HepG2 (cell line): ENCODE results near the gene WASHC4. TPM values are rescaled to one million over a fixed set of nuclear protein-coding genes. Genes with fewer than 3 reads are reported as not detected.

Experiments used
- ATAC-seq: fragments of 200-7000 bp; cut with Tn5 transposase; 3 replicates; pipeline ENCODE4 v1.9.1; 2020; ENCODE audit warnings: mild to moderate bottlenecking, moderate library complexity
- BruUV-seq: library from RNA; stranded (reverse); fragments of 400-500 nt; replicated peaks from 2 replicates; lab custom pipeline; 2021; lab: Mats Ljungman, UMichigan
- CTCF ChIA-PET: fragments of 300-600 bp; formaldehyde crosslinking; extraction: SDS; loops from one replicate; lab custom pipeline; 2021; ENCODE audit warnings: low total read pairs, inconsistent platforms, low intra/inter-chr PET ratio; lab: Yijun Ruan, JAX
- POLR2A ChIA-PET: fragments of 350-600 bp; sonication (Branson Sonifier 250); formaldehyde crosslinking; loops from one replicate; lab custom pipeline; 2020; ENCODE audit warnings: antibody characterized with exemption, inconsistent platforms; lab: Yijun Ruan, JAX
- DNase-seq: peaks from one replicate; pipeline ENCODE4 v3.0.0-alpha.2; 2015; ENCODE audit warnings: low spot score
- FAIRE-seq: peaks from 3 replicates; lab custom pipeline; 2011; peaks lifted over from hg19 to GRCh38; lab: Jason Lieb, UNC
- H2AFZ ChIP-seq: one replicate; pipeline ENCODE4 v1.6.1; 2011; ENCODE audit warnings: low read length, inconsistent platforms
- H3K27ac ChIP-seq: fragments of 300-600 bp; 3 replicates; pipeline ENCODE4 v1.8.0; 2011; ENCODE audit warnings: mixed run types, mild to moderate bottlenecking, mixed read lengths, low read length, inconsistent platforms; ENCODE audit not compliant: insufficient read depth; ENCODE audit errors: extremely low read length
- H3K27me3 ChIP-seq, 2 experiments: fragments of 200-600 bp in 1 of 2; 2 replicates in 1 of 2; 3 replicates in 1 of 2; pipeline versions ENCODE4 v1.6.0 to v1.8.0; 2011; ENCODE audit warnings: low read length in 2 of 2, mild to moderate bottlenecking in 2 of 2, moderate library complexity in 2 of 2, inconsistent platforms in 1 of 2; ENCODE audit not compliant: insufficient read depth in 2 of 2, control insufficient read depth in 1 of 2
- H3K36me3 ChIP-seq, 2 experiments: fragments of 200-600 bp in 1 of 2; replicated peaks in 1 of 2; 2 replicates in 1 of 2; 3 replicates in 1 of 2; pipeline versions ENCODE4 v1.5.1 to v1.8.0; 2011; ENCODE audit warnings: low read length in 2 of 2, inconsistent platforms in 1 of 2; ENCODE audit not compliant: insufficient read depth in 2 of 2, control insufficient read depth in 1 of 2
- H3K4me1 ChIP-seq: 2 replicates; pipeline ENCODE4 v1.5.1; 2012; ENCODE audit warnings: low read length, inconsistent platforms; ENCODE audit not compliant: insufficient read depth
- H3K4me2 ChIP-seq: 2 replicates; pipeline ENCODE4 v1.6.0; 2011; ENCODE audit warnings: low read depth, low read length, inconsistent platforms
- H3K4me3 ChIP-seq, 3 experiments: fragments of 200-600 bp in 1 of 3; sonication (generic), shearing (Covaris generic) in 1 of 3; replicated peaks in 1 of 3; 2 replicates each; pipeline ENCODE4 v1.5.1; 2011 to 2016; ENCODE audit warnings: low read length in 3 of 3, inconsistent platforms in 2 of 3, low read depth in 2 of 3, mild to moderate bottlenecking in 2 of 3, control low read depth in 1 of 3, mixed read lengths in 1 of 3; ENCODE audit not compliant: insufficient read depth in 1 of 3
- H3K79me2 ChIP-seq: one replicate; pipeline ENCODE4 v1.6.1; 2011; ENCODE audit warnings: low read length, inconsistent platforms; ENCODE audit not compliant: insufficient read depth
- H3K9ac ChIP-seq: 2 replicates; pipeline ENCODE4 v1.6.0; 2011; ENCODE audit warnings: mild to moderate bottlenecking, low read depth, low read length, inconsistent platforms; ENCODE audit not compliant: insufficient read depth
- H3K9me3 ChIP-seq: 2 replicates; pipeline ENCODE4 v1.5.1; 2012; ENCODE audit warnings: mild to moderate bottlenecking, low read length
- H4K20me1 ChIP-seq: 2 replicates; pipeline ENCODE4 v1.6.0; 2011; ENCODE audit warnings: inconsistent platforms, mild to moderate bottlenecking, low read length, moderate library complexity; ENCODE audit not compliant: insufficient read depth
- CC2D1A ChIP-seq: sonication (generic); formaldehyde crosslinking; IDR thresholded peaks from 2 replicates; pipeline ENCODE4 v1.8.1; 2023; ENCODE audit warnings: mild to moderate bottlenecking, missing genetic modification reagents
- CEBPG ChIP-seq: IDR thresholded peaks from 2 replicates; pipeline ENCODE4 v1.6.1; 2016
- CHD4 ChIP-seq: fragments of 200-600 bp; sonication (generic); IDR thresholded peaks from 2 replicates; pipeline ENCODE4 v1.7.0; 2017; ENCODE audit warnings: mild to moderate bottlenecking, low read length, borderline replicate concordance
- FOSL2 ChIP-seq: sonication (generic); formaldehyde crosslinking; IDR thresholded peaks from 2 replicates; pipeline ENCODE4 v1.4.0; 2020; ENCODE audit warnings: missing genetic modification reagents
- GZF1 ChIP-seq: sonication (generic); formaldehyde crosslinking; IDR thresholded peaks from 2 replicates; pipeline ENCODE4 v1.5.1; 2020; ENCODE audit warnings: mild to moderate bottlenecking, missing genetic modification reagents
- KMT2B ChIP-seq: IDR thresholded peaks from 2 replicates; pipeline ENCODE4 v1.6.1; 2016; ENCODE audit warnings: missing genetic modification reagents, missing compliant biosample characterization
- NFATC3 ChIP-seq: sonication (generic); formaldehyde crosslinking; IDR thresholded peaks from 2 replicates; pipeline ENCODE4 v1.5.1; 2020; ENCODE audit warnings: mild to moderate bottlenecking, missing genetic modification reagents
- SIN3A ChIP-seq: IDR thresholded peaks from 2 replicates; pipeline ENCODE4 v1.6.1; 2011; ENCODE audit warnings: low read depth, mild to moderate bottlenecking, control low read depth, low read length, borderline replicate concordance
- YEATS4 ChIP-seq: sonication (generic); formaldehyde crosslinking; IDR thresholded peaks from 2 replicates; pipeline ENCODE4 v1.4.0; 2020; ENCODE audit warnings: missing genetic modification reagents, borderline replicate concordance
- ZEB1 ChIP-seq: IDR thresholded peaks from 2 replicates; pipeline ENCODE4 v1.6.1; 2012; ENCODE audit warnings: mild to moderate bottlenecking, low read depth, inconsistent platforms; ENCODE audit not compliant: insufficient replicate concordance
- ZNF225 ChIP-seq: sonication (generic); formaldehyde crosslinking; IDR thresholded peaks from 2 replicates; pipeline ENCODE4 v1.4.0; 2020; ENCODE audit warnings: mild to moderate bottlenecking, missing genetic modification reagents
- ZNF274 ChIP-seq: sonication (generic); formaldehyde crosslinking; IDR thresholded peaks from 2 replicates; pipeline ENCODE4 v1.5.1; 2020; ENCODE audit warnings: mild to moderate bottlenecking, missing genetic modification reagents
- ZNF292 ChIP-seq: sonication (generic); formaldehyde crosslinking; IDR thresholded peaks from 2 replicates; pipeline ENCODE4 v1.8.1; 2022; ENCODE audit warnings: mild to moderate bottlenecking, low read depth, missing genetic modification reagents, borderline replicate concordance
- ZNF331 ChIP-seq: sonication (generic); formaldehyde crosslinking; IDR thresholded peaks from 2 replicates; pipeline ENCODE4 v1.4.0; 2020; ENCODE audit warnings: missing genetic modification reagents
- ZNF674 ChIP-seq: sonication (generic); formaldehyde crosslinking; IDR thresholded peaks from 2 replicates; pipeline ENCODE4 v1.5.0; 2020; ENCODE audit warnings: low read depth, mild to moderate bottlenecking, missing genetic modification reagents
- WGBS: methylation state at CpG from one replicate; pipeline ENCODE4 v1.1.6; 2017; ENCODE audit warnings: low lambda C conversion rate; 5-methylcytosine and 5-hydroxymethylcytosine counted together
- in situ Hi-C: cut with HindIII; loops from 2 replicates; pipeline ENCODE4 v1.10.0; 2017; ENCODE audit warnings: low pct_unique_long_range_greater_than_20kb; ENCODE audit not compliant: extremely low pct_ligation_motif_present
- intact Hi-C: fragments of 100-400 bp; cut with micrococcal nuclease; formaldehyde crosslinking; loops from one replicate; pipeline ENCODE4 v1.10.0; 2022; ENCODE audit not compliant: unreplicated experiment
- polyA plus RNA-seq, 8 experiments: library from polyadenylated mRNA; depleted of rRNA in 3 of 8; stranded (reverse) in 7 of 8; unstranded in 1 of 8; fragments of >200 nt; fragmentation: Illumina TruSeq in 4 of 8; extraction: Trizol in 4 of 8; gene quantifications; 2 replicates each; pipeline versions ENCODE4 v1.2.1 to v1.2.3, GENCODE V29; 2011 to 2016; ENCODE audit warnings: low read depth in 4 of 8, missing spikeins in 1 of 8, mixed read lengths in 1 of 8; ENCODE audit not compliant: insufficient read depth in 1 of 8
- total RNA-seq, 5 experiments: library from RNA; depleted of rRNA; stranded (reverse); fragments of >200 nt; fragmentation: Illumina TruSeq; extraction: Trizol; gene quantifications; 2 replicates each; pipeline ENCODE4 v1.2.3, GENCODE V29; 2016; ENCODE audit warnings: low read depth in 1 of 5
- TF ChIP-seq, protein P1 (sequence below): IDR thresholded peaks from 2 replicates; pipeline ENCODE4 v1.6.1; 2016

The WASHC4 gene
- total and polyA plus RNA-seq, 2 of the 13 experiments (the other 11 are each of a cell fraction or from before 2014, with no cell fraction given): 21.0 to 36.3 TPM

DNA sequence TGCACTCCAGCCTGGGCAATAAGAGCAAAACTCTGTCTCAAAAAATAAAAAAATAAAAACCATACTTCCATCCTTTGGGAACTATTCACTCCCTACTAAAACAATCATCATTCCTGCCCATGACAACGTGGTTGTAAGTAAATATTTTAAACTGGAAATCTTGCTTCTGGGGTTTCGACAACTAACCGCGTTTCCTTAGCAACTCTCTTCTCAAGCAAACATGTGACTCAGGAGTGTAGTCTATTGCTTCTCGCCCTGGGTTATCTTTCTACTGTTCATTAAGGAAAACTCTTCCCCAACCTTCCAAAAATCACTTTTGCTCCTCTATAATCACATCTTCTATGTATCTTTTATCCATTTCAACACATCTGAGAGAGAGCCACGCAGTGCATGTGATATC, 106.6 kb downstream of the WASHC4 start:
- Histone ChIP-seq H3K4me3 (no peak overlapping the region), H2AFZ (no peak overlapping the region), H4K20me1 (no peaks in the 10 kb centered on the region), H3K27me3 (no peaks in the 10 kb centered on the region), H3K36me3 (peaks cover 6 to 25% of the 10 kb centered on the region in 2 experiments; a peak in 4 of 5 replicates), H3K9me3 (no peaks in the 10 kb centered on the region), H3K27ac (no peak overlapping the region), H3K79me2 (no peaks in the 10 kb centered on the region), H3K4me2 (no peak overlapping the region), H3K4me1 (peaks cover 14% of the 10 kb centered on the region), H3K9ac (no peak overlapping the region)
- in situ Hi-C loops: no loop called here
- ChIA-PET POLR2A (no interaction called here), CTCF (no interaction called here)
- no peak for FAIRE-seq
- no peak; the same call in 2 of the 3 replicates for ATAC-seq
- intact Hi-C loops: no loop called here
- WGBS: 92% methylated on average over 6 of the region's 6 CpGs
- no TSS peak for BruUV-seq
- TF ChIP-seq FOSL2 (CRISPR knock-in tag): no peak
- no peak for TF ChIP-seq ZNF292 (CRISPR knock-in tag)
- TF ChIP-seq YEATS4 (CRISPR knock-in tag): no peak
- TF ChIP-seq ZNF331 (CRISPR knock-in tag): no peak
- no peak for TF ChIP-seq SIN3A
- TF ChIP-seq GZF1 (CRISPR knock-in tag): no peak
- TF ChIP-seq, protein P1, sequence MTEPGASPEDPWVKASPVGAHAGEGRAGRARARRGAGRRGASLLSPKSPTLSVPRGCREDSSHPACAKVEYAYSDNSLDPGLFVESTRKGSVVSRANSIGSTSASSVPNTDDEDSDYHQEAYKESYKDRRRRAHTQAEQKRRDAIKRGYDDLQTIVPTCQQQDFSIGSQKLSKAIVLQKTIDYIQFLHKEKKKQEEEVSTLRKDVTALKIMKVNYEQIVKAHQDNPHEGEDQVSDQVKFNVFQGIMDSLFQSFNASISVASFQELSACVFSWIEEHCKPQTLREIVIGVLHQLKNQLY (CRISPR knock-in tag): no peak
- TF ChIP-seq ZNF225 (CRISPR knock-in tag): no peak
- TF ChIP-seq ZNF274 (CRISPR knock-in tag): no peak
- no peak for TF ChIP-seq CC2D1A (CRISPR knock-in tag)
- no peak for TF ChIP-seq NFATC3 (CRISPR knock-in tag)
- no peak for TF ChIP-seq CEBPG (CRISPR knock-in tag)
- TF ChIP-seq ZNF674: no peak
- no peak for TF ChIP-seq KMT2B (CRISPR knock-in tag)
- no peak for TF ChIP-seq ZEB1
- no peak for TF ChIP-seq CHD4
- TF ChIP-seq, all 625 proteins: peak for 0
- DNase-seq: no peak
